ENCODE results near the gene UBA52.

UBA52 gene

DNA sequence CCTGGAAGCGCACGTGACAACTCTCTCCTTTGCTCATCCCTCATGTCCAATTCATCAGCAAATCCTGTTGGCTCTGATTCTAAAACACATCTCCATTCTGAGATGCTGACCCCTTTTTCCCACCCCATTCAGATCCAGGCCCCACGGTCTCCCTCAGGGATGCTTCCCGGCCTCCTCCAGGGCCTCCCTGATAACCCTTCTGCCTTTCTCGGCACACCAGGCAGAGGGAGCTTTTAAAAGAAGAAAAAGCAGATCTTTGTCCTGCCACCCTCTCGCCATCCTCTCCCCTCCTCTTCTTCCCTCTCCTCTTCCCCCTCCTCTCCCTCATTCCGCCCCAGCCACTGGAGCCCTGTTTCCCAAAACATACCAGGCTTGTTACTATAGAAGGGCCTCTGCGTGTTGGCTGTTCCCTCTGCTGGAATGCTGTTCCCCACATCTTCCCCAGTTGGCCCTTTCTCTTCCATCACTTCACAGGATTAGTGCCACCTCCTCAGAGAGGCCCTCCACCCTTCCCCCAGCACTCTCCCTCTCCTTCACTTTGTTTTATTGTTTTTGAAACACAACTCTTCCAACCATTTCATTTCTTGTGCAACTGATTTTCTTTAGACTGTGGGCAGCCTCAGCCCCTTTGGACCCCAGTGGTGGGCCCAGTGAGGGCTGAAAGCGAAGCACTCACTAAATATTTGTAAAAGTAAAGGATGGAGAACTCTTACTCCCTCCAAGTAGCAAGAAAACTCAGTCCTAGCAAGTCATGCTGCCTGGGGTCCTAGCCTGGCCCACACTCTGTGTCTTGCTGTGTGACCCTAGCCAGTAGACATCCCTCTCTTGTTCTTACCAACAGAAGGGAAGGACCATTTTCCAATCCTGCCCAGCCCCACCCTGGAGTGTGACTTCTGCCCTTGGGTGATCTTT lies 37.4 kb downstream of the UBA52 start:
- no peak for DNase-seq

DNA sequence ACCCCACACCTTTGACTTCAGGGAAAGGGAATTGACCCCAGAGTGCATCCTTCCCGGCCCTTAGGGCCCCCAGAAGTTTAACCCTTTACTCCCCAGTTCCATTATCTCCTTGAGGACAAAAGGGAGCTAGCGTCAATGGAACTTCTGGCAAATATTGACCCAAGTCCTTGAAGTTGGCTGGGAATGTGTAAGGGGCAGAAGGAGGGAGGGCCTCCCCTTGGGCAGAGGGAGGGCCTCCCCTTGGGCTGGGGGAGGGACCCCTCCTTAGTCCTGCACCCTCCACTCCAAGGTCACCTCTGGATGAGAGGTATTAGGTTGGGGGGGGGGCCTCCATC lies 38.0 kb downstream of the UBA52 start:
- DNase-seq = no peak

DNA sequence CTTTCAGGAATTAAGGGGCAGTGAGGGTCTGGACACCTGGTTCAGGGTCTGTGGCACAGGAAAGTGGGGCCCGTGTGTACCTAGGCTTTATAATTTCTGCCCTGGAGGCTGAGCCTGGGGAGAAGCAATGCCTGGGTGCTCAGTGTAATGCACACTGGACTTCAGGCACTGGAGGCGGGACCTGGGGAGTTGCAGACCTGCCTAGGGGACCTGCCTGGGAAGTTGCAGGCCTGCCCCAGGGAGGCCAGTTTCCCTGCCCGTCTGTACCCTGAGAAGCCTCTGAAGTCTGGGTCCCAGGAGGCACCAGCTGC lies 38.5 kb downstream of the UBA52 start:
- no peak for DNase-seq

DNA sequence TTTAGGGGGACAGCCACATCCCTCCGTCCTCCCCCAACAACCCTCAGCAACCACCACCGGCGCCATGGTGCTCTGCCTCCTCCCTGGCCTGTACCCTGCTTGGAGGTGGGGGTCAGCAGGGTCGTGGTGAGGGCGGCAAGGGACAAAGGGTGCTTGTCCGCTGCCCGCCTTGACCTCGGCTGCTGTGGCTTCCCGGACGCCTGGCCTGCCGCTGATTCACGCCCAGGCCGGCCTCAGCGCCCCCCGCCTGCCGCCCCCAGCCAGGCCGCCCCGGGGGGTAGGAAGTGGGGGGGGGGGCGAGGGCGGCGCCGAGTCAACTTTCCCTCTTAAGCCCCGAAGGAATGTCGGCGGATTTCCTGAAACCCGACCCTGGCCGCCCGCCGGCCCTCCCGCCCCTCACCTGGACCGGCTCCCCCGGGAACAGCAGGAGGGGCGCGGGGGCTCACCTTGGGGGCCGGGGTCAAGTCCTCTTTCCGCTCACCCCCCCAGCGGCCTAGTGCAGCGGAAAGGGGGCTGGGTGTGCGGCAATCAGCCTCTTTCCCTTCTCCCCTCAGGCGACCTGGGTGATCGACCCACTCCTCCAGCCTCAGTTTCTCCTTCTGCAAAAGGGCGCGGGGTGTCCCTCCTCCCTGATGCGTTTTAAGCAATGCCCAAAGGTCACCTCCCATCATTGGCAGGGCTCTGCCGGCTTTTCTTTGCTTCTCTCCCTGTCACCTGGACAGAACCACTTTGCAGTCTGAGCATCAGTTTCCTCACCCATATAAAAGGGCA lies 39.1 kb downstream of the UBA52 start:
- DNase-seq = no peak

DNA sequence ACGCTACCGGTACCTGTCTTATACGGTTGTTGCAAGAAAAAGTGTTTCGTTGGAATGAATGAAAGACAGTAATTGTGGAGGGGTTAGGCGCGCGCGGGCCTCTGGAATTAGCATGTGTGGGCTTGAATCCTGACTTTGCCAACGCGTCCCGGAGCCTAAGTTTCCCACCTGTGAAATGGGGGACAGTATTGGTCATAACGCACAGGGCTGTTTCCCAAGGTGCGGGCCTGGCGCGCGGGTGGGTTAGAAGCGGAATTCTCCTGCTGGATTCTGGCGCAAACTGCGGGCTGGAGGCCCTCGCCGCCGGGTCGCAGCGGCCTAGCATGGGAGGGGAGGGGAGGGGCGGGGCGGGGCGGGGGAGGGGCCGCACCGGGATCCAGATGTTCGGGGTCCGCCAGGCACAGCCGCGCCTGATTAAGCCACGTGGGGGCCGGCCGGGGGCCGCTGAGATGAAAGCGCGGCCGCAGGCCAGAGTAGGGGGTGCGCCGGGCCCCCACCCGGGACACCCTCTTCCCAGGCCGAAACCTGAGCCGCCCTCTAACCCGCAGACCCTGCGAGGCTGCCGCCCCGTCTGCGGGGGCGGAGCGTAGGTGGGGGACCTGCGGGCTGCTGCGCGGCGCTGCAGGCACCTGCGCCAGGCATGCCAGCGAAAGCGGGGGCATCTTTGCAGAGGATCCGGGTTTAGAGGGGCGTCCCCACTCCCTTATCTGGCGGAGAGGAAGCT lies 39.8 kb downstream of the UBA52 start:
- DNase-seq = no peak

DNA sequence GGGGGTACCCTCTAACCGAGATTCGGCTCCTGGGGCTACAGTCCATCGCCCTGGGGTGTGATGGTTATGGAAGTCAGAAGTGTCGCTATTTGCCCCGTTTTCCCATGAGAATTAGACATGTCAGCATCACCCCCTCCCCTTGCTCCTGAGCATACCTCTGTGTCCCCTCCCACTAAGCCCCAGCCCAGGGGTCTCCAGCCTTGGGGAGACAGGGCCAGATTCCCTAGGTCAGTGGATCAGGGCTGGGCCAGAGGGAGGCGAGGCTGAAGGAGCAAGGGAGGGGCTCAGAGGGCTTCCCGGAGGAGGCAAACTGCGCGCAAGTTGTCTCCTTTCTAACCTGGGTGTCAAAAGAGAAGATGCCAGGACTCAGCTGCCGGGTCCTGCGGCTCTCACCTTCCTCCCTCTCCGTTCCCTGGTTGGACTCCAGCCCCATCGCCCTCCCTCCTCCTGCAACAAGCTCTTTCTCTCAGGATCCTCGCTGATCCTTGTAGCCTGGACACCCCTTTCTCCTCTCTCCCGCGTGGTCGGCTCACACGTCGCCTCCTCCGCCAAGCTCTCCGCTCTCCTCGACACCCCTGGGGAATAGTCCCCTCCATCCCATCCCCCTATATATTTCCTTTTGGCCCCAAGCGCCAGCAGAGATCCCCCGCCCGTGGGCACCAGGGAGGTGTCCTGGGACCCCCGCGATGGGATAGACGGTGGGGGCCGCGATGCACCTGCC lies 40.6 kb downstream of the UBA52 start:
- no peak for DNase-seq

DNA sequence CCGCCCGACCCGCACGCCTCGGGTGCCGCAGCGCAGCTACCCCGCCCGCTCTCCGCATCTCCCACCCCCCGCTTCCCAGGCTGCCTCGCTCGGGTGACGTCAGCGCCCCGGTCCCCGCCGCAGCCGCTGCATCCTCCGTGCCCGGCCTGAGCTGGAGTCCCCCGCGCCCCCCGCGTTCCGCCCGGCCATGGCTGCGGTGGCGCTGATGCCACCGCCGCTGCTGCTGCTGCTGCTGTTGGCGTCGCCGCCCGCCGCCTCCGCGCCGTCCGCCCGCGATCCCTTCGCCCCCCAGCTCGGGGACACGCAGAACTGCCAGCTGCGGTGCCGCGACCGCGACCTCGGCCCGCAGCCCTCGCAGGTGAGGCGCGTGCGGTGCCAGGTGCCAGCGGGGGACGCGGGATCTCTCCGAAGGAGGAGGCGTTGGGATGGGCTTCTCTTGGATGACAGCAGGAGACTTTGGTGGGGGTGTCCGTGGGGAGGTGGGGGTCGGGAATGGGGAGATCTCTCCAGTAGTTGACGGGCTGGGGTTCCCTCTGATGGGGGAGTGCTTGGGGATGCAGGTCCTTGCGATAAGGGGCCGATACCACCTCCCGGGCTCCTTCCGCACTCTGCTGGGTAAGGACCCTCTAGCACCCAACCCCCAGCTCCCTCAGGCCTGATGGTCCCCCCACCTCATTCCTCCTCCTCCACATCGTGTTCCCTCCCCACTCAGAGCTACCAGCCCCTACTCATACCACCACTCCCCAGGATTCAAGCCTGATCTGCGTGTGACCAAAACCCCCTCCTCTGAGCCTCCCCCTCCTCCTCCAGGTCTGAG lies 41.3 kb downstream of the UBA52 start, which contains the start of gene TMEM59L:
TMEM59L (plus strand) TSS at position 99 of the 817 bp plus-strand sequence; CDS start at position 188, 89 bp downstream.
- no peak for DNase-seq

DNA sequence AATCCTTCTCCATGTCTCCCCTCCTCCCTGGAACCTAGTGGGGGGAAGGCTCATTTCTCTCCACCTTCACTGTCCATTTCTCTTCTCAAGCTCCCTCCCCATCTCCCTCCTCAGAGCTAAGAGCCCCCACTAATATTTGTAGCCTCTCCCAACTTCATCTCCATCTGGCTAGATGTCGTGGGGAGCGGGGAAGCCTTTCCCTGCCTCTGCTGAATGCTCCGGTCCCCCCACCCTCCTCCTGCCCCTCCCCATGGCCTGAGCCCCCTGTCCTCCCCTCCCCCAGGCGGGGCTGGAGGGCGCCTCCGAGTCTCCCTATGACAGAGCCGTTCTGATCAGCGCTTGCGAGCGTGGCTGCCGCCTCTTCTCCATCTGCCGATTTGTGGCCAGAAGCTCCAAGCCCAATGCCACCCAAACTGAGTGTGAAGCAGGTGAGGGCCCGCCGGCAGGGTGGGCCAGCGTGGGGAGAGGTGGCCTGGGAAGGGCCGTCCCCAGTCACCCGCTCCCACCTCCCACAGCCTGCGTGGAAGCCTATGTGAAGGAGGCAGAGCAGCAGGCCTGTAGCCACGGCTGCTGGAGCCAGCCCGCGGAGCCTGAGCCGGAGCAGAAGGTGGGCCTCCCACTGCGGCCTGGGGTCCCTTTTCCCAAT lies 42.1 kb downstream of the UBA52 start:
- no peak for DNase-seq

DNA sequence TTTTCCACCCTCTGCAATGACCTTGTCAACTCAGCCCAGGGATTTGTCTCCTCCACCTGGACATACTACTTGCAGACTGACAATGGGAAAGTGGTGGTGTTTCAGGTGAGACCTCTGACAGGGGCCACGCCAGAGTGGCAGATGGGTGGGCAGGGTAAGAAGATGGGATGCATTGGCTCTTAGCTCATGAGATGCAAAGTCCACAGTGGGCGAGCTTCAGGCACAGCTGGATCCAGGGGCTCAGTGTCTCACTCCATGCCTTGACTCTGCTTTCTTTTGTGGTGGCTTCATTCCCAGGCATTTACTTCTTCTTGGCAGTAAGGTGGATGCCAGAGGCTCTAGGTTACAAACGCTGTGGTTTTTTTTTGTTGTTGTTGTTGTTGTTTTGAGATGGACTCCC lies 44.4 kb downstream of the UBA52 start:
- DNase-seq = no peak

DNA sequence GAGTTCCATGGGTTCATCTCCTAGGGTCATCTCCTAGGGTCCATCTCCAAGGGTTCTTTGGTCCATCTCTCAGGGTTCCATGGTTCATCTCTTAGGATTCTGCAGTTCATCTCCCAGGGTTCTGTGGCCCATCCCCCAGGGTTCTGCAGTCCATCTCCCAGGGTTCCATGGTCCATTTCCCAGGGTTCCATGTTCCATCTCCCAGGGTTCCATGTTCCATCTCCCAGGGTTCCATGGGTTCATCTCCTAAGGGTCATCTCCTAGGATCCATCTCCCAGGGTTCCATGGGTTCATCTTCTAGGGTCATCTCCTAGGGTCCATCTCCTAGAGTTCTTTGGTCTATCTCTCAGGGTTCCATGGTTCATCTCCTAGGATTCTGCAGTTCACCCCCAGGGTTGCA lies 45.9 kb downstream of the UBA52 start:
- no peak for DNase-seq

DNA sequence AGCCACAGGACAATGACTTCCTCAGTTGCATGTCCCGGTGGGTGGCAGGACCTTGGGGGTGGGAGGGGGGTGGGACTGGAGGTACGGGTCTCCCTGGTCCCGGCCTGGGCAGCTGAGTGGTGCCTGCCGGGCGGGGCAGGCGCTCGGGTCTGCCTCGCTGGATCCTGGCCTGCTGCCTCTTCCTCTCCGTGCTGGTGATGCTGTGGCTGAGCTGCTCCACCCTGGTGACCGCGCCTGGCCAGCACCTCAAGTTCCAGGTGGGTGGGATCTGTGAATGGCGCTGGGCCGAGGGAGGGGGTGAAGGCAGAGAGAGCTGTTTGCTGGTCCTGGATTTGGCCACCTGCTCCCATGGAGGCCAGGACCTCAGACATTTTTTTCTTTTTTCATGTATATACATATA lies 46.6 kb downstream of the UBA52 start:
- no peak for DNase-seq

DNA sequence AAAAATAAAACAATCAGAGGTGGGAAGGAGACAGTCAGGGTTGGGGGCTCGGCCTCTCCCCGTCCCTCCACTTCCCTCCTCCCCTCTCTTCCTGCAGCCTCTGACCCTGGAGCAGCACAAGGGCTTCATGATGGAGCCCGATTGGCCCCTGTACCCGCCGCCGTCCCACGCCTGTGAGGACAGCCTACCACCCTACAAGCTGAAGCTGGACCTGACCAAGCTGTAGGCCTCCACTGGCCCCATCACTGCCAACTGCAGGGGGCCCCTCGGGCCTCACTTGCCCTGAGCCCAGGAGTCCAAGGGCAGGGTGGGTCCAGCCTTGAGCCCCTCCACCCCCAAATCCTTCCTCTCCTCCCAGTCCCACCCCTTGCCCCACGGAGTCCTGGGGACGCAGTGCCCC lies 48.7 kb downstream of the UBA52 start:
- DNase-seq = no peak

DNA sequence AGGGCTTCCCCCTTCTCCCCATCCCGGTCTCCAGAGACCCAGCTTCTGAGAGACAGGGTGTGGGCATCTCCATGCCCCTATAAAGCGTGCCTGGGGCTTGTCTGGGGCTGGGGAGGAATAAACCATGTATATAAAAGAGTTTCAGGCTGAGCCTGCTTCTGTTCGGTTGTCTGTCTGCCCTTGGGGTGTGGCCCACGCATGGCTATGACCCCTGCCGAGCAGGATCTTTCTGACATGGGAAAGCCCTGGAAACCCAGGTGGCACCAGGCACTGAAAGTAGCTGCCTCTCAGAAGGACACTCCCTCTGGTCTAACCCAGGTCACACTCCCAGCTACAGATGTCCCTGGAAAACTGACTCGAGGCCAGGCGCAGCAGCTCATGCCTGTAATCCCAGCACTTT lies 49.2 kb downstream of the UBA52 start:
- DNase-seq = no peak

DNA sequence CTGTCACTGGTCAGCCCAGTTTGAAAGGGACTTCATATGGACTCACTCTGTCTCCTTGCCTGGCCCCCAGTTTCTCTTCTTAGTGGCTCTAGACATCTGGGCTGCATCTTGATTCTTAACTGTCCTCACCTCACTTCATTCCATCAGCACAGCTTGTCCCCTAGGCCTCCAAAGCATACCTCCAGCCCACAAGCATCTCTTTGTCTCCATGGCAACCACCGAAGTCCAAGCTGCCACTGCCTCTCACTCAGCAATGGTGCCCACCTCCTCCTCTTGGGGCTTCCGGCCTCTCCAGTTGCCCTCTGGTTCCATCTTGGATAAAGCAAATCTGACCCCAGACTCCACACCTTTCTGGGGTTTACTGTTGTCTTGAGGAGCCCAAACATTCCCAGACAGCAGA lies 55.2 kb downstream of the UBA52 start:
- DNase-seq = no peak

Measured in NCI-H1048 (cell line).